ENCODE measurements around the gene TEX13B.

TEX13B gene, protein sequence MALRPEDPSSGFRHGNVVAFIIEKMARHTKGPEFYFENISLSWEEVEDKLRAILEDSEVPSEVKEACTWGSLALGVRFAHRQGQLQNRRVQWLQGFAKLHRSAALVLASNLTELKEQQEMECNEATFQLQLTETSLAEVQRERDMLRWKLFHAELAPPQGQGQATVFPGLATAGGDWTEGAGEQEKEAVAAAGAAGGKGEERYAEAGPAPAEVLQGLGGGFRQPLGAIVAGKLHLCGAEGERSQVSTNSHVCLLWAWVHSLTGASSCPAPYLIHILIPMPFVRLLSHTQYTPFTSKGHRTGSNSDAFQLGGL

DNA sequence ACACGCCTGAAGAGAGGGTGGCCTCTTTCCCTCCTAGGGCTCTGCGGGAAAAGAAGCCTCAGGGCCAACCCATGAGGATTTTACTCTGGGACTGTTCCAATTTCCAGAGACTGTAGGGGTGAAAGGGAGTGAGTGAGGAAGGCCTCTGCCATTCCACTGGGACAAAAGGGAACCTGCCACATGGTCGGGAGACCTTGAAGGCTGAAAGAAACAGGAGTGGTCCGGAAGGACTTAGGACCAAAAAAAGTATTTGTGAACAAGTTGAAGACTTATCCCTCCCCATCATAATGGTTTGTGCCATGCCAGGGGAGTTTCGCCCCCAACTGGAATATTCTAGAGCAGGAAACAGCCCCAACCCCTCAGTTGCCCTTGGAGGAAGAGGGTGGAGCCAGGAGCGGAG is at the start of gene TEX13B:
TEX13B (minus strand) TSS at position 15 of the 400 bp plus-strand sequence. CDS start 243 bp downstream, outside the sequence.
- TF ChIP-seq Cebpa-rat (IDR thresholded peaks at IDR 0.05) = no peak
- Histone ChIP-seq H3K9ac (no peak within 1 kb of the TSS), H3K4me1 (0 out of 20 replicates have a peak, but pooled peaks cover 0 to 5% (median 0%) of the 10 kb centered on the region in 10 experiments), H3K27ac (no peak within 1 kb of the TSS), H3K27me3 (peaks cover 51 to 83% (median 78%) of the 10 kb centered on the region in 11 experiments), H3K4me2 (no peak within 1 kb of the TSS), H4K20me1 (no peaks in the 10 kb centered on the region; a peak in 3 of 22 replicates), H3K9me3 (replicated peaks in 1 of 11) (peaks cover 0 to 3% (median 0%) of the 10 kb centered on the region in 11 experiments; a peak in 1 of 22 replicates), H3K4me3 (no peak within 1 kb of the TSS), H3K36me3 (no peaks in the 10 kb centered on the region)

DNA sequence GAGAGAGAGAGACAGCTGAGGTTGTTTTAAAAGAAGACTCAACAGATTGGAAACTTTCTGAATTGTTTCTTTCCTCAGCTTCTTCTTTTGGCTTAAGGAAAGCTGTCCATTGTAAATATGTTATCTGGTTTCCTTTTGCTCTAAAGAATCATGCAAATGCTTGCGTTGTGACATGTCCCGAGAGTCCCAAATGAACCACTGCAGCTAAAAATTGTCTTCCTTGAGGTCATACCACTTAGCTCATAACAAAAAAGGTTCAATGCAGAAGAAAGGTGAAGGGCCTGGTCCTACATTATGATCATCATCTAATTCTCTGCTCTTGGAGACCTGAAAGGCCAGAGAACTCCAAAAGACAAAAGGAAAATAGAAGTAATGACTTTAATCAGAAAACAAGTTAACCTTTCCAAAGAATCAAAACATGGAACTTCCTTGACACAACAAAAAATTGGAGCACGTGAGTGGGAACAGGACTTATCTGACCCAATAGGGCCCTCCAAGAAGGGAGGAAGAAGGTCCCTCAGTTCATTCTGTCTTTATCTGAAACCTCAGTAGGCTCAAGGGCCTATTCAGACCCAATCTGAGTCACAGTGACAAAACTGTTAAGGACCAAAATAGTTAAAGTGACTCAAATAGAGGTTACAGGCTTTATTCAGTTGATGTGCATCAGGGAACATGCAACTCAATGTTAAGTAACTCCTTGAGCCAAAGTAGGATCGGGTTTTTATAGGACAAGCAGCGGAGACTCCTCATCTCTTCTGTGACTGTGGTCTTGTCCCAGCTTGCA is 48.0 kb upstream of the TEX13B start:
- Histone ChIP-seq H3K9me3 (replicated peaks in 1 of 11) (no peaks in the 10 kb centered on the region), H3K27me3 (peaks cover 96 to 100% (median 100%) of the 10 kb centered on the region in 11 experiments), H3K36me3 (no peaks in the 10 kb centered on the region), H4K20me1 (no peaks in the 10 kb centered on the region), H3K4me1 (peaks cover 0 to 8% (median 0%) of the 10 kb centered on the region in 10 experiments; a peak in 2 of 20 replicates), H3K27ac (no peak overlapping the region), H3K4me3 (no peak overlapping the region), H3K4me2 (peak overlapping the region in 4 of 11 experiments; percentile 2 to 20 (median 16); a peak in 4 of 22 replicates), H3K9ac (no peak overlapping the region)
- TF ChIP-seq Cebpa-rat (IDR thresholded peaks at IDR 0.05) = no peak

DNA sequence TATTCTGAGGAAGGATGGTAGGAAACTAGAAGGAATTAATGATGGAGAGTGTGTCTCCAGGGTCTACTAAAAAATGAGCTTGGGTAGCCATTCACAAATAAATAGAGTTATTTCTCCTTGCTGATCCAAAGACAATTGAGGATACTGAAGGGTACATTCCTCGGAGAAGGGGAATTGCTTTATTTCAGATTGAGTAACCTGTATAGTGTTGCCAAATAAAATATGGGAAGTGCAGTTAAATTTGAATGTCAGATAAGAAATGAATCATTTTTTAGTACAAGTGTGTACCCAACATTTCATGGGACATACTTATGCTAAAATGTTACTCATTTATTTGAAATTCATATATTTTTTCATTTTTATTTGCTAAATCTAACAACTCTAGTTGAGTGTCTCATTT is 46.7 kb upstream of the TEX13B start:
- Histone ChIP-seq H4K20me1 (no peaks in the 10 kb centered on the region), H3K4me2 (no peak overlapping the region), H3K27ac (no peak overlapping the region), H3K4me3 (no peak overlapping the region), H3K4me1 (peaks cover 0 to 8% (median 0%) of the 10 kb centered on the region in 10 experiments; a peak in 2 of 20 replicates), H3K9ac (no peak overlapping the region), H3K27me3 (peaks cover 96 to 100% (median 99%) of the 10 kb centered on the region in 11 experiments), H3K9me3 (replicated peaks in 1 of 11) (no peaks in the 10 kb centered on the region), H3K36me3 (no peaks in the 10 kb centered on the region)
- TF ChIP-seq Cebpa-rat (IDR thresholded peaks at IDR 0.05) = no peak

DNA sequence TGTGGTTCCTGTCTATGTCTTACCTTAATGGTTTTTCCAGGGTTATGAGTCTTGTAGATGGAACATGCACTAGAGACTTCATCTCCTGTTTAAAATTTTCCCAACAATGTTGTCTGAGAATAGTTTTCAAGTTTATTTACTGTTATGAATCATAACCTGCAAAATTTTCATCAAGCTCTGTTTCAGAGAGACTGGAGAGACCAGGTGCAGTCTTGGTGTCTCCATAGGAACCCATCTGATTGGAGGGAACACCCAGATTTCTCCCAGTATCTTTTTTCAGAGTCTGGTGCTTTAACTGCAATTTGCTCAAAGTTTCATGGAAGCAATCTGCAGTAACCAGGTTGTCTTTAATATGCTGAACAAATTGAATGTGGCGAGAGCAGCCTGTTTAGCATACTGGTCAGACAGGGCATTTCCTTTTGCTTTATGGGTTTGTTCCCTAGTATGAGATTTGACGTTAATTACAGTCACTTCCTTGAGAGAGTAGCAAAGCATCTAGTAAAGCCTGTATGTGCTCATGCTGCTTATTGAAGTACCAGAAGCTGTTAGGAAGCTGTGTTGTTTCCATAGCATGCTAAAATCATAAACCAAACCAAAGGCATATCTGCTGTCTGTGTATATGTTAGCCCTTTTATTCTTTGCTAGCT is 43.9 kb upstream of the TEX13B start:
- Histone ChIP-seq H3K27me3 (peaks cover 94 to 100% (median 98%) of the 10 kb centered on the region in 11 experiments), H3K9ac (no peak overlapping the region), H3K4me2 (no peak overlapping the region), H3K4me1 (peaks cover 0 to 8% (median 0%) of the 10 kb centered on the region in 10 experiments; a peak in 3 of 20 replicates), H3K27ac (no peak overlapping the region), H3K4me3 (no peak overlapping the region), H3K9me3 (replicated peaks in 1 of 11) (no peaks in the 10 kb centered on the region), H3K36me3 (no peaks in the 10 kb centered on the region), H4K20me1 (no peaks in the 10 kb centered on the region)
- TF ChIP-seq Cebpa-rat (IDR thresholded peaks at IDR 0.05) = no peak

DNA sequence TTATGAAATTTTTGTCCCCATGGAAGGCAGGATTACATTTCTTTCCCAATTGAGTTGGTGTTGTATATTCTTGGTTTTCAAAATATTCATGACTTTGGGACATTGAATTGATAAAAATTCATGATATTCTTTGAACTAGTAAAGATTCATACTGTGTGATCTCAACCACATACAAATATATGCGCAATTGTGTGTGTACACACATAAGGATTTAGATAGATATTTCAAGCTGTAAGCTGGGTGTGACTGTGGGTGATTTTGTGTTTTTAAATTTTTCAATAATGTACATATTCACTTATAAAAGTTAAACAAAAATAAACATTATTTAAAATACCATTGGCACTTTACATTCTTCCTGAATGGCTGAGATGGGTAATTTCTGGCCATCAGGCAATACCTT is 43.2 kb upstream of the TEX13B start:
- TF ChIP-seq Cebpa-rat (IDR thresholded peaks at IDR 0.05) = no peak
- Histone ChIP-seq H3K27ac (no peak overlapping the region), H3K4me3 (no peak overlapping the region), H3K4me2 (no peak overlapping the region), H3K9ac (no peak overlapping the region), H4K20me1 (no peaks in the 10 kb centered on the region), H3K36me3 (no peaks in the 10 kb centered on the region), H3K9me3 (replicated peaks in 1 of 11) (no peaks in the 10 kb centered on the region), H3K27me3 (peaks cover 94 to 100% (median 98%) of the 10 kb centered on the region in 11 experiments), H3K4me1 (peaks cover 0 to 8% (median 0%) of the 10 kb centered on the region in 10 experiments; a peak in 3 of 20 replicates)

DNA sequence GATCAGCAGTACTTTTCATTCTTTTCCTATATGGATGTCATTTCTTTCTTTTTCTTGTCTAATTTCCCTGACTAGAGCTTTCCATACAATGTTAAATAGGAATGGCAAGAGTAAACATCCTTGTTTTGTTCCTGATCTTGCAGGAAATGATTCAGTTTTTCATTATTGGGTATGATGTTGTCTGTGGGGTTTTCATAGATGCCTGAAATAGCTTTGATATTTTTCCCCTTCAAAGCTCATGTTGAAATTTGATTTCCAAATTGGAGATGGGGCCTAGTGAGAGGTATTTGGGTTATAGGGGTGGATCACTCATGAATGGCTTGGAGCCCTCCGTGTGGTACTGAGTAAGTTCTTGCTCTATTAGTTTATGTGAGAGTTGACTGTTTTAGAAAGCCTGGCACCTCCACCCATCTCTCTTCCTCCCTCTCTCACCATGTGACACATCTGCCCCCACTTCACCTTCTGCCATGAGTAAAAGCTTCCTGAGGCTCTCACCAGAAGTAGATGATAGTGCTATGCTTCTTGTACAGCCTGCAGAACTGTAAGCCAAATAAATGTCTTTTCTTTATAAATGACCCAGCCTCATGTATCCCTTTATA is 40.4 kb upstream of the TEX13B start:
- Histone ChIP-seq H3K36me3 (no peaks in the 10 kb centered on the region), H3K9me3 (replicated peaks in 1 of 11) (no peaks in the 10 kb centered on the region), H3K27me3 (peaks cover 85 to 100% (median 97%) of the 10 kb centered on the region in 11 experiments), H3K27ac (no peak overlapping the region), H3K4me1 (peaks cover 0 to 5% (median 0%) of the 10 kb centered on the region in 10 experiments; a peak in 2 of 20 replicates), H3K4me2 (0 out of 22 replicates have a peak overlapping the region, but pooled peaks of 1 of the 11 experiments have one; percentile 3), H3K9ac (no peak overlapping the region), H3K4me3 (no peak overlapping the region), H4K20me1 (peaks cover 0 to 9% (median 0%) of the 10 kb centered on the region in 11 experiments; a peak in 4 of 22 replicates)
- TF ChIP-seq Cebpa-rat (IDR thresholded peaks at IDR 0.05) = no peak

DNA sequence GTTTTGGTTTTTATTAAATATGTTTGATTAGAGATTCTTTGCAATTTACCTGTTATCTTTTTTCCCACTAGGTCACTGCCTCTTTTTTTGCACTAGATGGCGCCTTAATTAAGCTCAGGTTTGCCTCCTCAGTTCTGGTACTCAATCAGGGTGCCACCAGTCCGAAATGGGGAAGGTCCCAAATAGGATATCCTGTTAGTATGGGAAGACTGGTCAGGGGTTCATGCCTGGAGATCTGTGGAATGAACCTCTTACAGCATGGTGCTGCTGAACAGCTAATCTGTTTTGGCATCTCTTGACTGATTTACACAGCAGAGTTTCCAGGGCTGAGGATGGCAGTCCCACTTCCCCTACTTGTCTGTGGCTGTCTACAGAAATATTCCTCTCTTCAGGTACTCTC is 38.5 kb upstream of the TEX13B start:
- H3K9me3 ChIP-seq (replicated peaks in 1 of 11) = peaks cover 0 to 6% (median 0%) of the 10 kb centered on the region in 11 experiments; a peak in 1 of 22 replicates
- peaks cover 0 to 5% (median 0%) of the 10 kb centered on the region in 10 experiments; a peak in 2 of 20 replicates for H3K4me1 ChIP-seq
- H4K20me1 ChIP-seq = peaks cover 0 to 9% (median 0%) of the 10 kb centered on the region in 11 experiments; a peak in 4 of 22 replicates
- H3K4me3 ChIP-seq = no peak overlapping the region
- no peak overlapping the region for H3K27ac ChIP-seq
- no peak overlapping the region for H3K4me2 ChIP-seq
- peaks cover 81 to 100% (median 97%) of the 10 kb centered on the region in 11 experiments for H3K27me3 ChIP-seq
- H3K9ac ChIP-seq = no peak overlapping the region
- TF ChIP-seq Cebpa-rat (IDR thresholded peaks at IDR 0.05) = no peak
- no peaks in the 10 kb centered on the region for H3K36me3 ChIP-seq

DNA sequence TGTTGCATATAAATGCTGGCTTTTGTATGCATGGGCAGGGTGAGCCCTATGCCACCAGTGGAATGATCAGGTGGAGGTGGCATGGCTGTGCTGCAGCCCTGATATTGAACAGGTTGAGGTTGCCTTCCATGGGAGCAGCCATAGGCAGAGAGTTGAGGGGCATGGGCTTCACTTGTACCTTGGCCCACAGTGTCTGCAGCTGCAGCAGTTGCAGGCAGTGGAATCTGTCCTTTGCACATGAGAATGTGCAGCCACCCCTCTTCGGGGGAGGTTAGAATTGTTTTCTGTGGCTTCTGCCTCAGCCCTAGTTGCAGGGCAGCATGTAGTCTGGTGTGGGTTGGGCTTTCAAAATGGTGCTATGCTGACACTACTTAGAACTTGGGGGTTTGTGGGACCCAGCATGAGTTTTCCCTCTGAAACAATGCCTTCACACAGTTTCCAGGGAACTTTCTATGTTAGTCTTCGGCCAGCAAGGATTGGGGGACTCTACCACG is 37.3 kb upstream of the TEX13B start:
- Histone ChIP-seq H3K4me1 (peaks cover 0 to 5% (median 0%) of the 10 kb centered on the region in 10 experiments; a peak in 2 of 20 replicates), H3K4me2 (no peak overlapping the region), H3K9me3 (replicated peaks in 1 of 11) (peaks cover 0 to 6% (median 0%) of the 10 kb centered on the region in 11 experiments; a peak in 1 of 22 replicates), H4K20me1 (peaks cover 0 to 9% (median 0%) of the 10 kb centered on the region in 11 experiments; a peak in 4 of 22 replicates), H3K9ac (no peak overlapping the region), H3K27ac (no peak overlapping the region), H3K36me3 (no peaks in the 10 kb centered on the region), H3K27me3 (peaks cover 70 to 89% (median 86%) of the 10 kb centered on the region in 11 experiments), H3K4me3 (no peak overlapping the region)
- no peak for TF ChIP-seq Cebpa-rat (IDR thresholded peaks at IDR 0.05)

All from BLaER1 treated with 17β-estradiol and CSF1 and Interleukin-3, amounts not matched to agents 10 nM and 100 nM (cell line).